ENCODE measurements around the gene EPHB2.

- no peak for TF ChIP-seq POLR2A (IDR thresholded peaks at IDR 0.05; ENCODE audit: low read depth, low read length)
- TF ChIP-seq POLR2AphosphoS5 (IDR thresholded peaks at IDR 0.05; ENCODE audit: low read depth, low read length) = no peak
- no peak for TF ChIP-seq TAF1 (IDR thresholded peaks at IDR 0.05; ENCODE audit: low read depth, low read length)
Observed at GRCh38 chr1:22752339-22752738, 41.7 kb downstream of the EPHB2 start.
